LNCAP (cell line): ENCODE data around the gene MAN1C1.

Experiments
- CTCF ChIP-seq: fragments of 450-650 bp; IDR thresholded peaks from 2 replicates; pipeline ENCODE4 v1.5.1; 2017; ENCODE audit warnings: mild to moderate bottlenecking

The MAN1C1 gene

GRCh38 chr1:25703041-25703440 is 86.5 kb downstream of the MAN1C1 start:
- TF ChIP-seq CTCF, result no peak

DNA sequence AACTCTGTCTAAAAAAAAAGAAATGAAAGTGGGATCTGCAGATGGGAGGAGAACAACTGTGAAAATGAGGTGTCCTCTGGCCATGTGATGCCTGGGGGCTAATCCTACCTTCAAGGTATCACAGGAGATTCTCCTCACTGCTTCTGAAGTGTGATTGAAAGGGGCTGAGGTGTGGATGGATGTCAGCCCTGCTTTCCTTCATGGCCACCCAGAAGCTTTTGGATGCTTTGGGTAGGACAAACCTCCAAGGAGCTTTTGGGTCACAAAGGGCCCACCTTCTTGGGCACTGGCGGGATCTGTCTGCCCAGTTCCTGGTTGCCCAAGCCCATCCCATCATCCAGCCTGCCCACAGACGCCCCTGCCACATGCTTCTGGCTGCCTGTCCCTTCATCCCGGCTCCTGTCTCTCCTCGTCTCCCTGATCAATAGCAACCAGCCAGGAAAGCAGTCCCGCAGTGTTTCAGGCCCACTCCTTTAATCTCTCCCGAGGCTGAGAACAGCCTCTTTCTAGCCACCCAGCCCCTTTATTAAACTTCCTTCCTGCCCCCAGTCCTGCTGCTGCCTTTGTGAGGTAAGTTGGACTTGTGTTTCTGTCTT is 87.2 kb downstream of the MAN1C1 start:
- no peak for TF ChIP-seq CTCF

GRCh38 chr1:25704267-25704691 is 87.7 kb downstream of the MAN1C1 start:
- no peak for TF ChIP-seq CTCF

- no peak for TF ChIP-seq CTCF
These were observed 89.1 kb downstream of the MAN1C1 start for GRCh38 chr1:25705699-25706098.

DNA sequence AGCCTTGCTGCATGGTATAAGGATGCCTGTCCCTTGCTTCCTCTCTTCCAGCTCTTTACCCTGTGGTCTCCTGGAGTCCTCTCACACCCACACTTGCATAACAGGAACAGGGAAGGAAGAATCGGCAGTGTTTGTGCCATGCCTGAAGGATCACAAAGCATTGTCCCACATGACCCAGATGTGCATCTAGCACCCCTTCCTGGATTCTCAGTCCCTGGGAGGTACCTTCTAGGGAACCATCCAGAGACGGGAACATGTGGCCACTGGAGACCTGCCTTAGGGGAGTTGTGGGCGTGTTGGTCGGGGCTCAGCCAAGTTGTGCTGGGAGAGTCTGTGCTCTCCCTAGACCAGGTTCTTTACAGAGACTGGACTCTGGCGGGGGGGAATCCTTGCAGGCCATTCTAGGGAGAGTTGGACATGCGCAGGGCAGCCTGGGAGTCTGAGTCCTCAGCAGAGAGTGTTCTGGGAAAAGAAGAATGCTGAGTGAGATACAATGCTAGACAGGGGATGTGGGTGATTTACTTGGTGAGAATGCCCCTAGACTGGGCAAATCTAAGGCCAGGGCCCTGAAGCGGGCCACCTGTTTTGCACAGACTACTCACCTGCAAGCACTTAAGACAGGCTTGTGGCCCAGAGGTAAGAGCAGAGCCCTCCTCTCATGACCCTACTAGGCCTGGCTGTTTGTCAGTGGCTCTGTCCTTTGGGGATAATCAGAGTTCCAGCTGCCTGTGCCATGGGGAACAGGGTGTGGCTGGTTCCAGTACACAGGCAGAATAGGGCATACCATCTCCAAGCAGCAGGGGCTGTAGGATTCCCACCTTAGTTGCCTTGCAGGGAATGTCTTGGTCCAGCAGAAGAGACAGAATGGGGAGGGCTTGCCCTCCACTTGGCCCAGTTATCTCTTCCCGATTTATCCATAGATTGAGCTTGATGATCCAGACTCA is 89.8 kb downstream of the MAN1C1 start:
- TF ChIP-seq CTCF, result no peak

DNA sequence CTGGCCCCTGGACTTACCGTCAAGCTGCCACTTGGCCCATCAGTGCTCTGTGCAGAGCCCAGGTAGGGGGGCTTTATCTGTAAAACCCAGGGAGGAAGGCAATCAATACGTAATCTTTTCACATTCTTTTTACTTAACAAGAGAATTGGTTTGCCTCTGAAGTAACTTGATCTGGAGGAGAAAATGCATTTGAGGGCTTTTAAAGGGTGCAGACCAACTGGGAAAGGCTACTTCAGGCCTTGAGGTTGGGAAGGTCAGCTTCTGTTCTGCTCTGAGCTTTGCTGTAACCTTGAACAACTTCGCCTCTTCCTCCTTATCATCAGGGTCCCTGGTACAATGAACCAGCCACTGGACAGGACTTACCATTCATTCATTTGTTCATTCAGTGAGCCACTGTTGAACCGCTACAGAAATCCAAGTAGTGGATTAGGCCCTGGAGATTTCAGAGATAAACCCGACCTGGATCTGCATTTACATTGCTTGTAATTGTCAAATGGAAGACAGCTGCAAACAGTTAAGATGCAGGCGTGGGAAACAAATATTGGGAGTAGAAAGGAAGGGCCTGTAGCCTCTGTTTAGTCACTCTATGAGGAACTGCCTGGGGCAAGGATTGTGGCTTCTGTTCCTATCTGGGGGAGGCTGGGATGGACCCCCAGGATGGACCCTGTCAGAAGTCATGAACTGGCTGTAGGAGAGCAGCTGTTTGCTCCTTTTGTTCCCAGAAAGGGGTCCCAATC is 90.9 kb downstream of the MAN1C1 start:
- no peak for TF ChIP-seq CTCF

- TF ChIP-seq CTCF, result no peak
These were observed 94.2 kb downstream of the MAN1C1 start for GRCh38 chr1:25710583-25711347.
